CD4-positive, alpha-beta T cell treated with Interleukin-21 for 1 hour (primary cell): ENCODE results near the gene ZC3H4.

ENCODE experiments used
- DNase-seq: peaks from one replicate; pipeline ENCODE4 v3.0.0-alpha.2; 2020

The ZC3H4 gene

DNA sequence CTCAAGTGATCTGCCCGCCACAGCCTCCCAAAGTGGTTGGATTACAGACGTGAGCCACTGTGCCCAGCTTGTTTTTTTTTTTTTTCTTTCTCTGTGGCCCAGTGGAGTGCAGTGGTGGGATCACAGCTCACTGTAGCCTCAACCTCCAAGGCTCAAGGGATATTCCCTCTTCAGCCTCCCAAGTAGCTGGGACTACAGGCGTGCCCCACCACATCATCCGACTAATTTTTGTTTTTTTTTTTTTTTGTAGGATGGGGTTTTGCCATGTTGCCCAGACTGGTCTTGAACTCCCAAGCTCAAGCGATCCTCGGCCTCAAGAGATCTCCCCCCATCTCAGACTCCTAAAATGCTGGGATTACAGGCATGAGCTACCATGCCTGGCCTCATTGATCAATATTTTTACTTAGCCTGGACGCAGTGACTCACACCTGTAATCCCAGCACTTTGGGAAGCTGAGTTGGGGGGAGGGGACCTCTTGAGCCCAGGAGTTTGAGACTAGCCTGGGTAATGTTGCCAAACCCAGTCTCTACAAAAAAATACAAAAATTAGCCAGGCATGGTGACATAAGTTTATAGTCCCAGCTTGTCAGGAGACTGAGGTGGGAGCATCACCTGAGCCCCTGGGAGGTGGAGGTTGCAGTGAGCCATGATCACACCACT, 18.7 kb upstream of the ZC3H4 start:
- no peak for DNase-seq

DNA sequence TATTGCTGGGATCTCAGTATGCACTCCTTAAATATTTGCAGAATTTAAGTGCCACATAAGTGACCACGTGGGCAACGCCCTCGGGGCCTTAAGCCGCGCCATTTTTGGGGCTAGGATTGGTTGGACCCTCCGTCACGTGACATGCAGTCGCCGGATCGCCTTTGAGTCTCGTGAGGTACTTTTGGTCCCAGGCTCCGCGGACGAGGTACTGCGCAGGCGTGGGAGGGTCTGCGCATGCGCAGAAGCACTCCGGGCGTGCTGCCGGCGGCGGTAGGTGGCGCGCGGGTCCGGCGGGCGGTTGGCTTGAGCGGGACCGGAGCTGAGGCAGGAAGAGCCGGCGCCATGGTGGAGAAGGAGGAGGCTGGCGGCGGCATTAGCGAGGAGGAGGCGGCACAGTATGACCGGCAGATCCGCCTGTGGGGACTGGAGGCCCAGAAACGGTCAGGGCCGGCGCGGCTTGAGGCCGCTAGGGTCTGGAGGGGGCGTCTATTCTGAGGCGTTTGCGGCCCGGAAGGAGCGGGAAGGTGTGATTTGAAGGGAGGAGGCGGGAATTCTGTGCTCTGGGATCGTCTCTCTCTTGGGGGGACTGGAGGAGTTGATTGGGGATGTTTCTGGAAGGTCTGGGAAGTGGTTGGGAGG, 17.1 kb upstream of the ZC3H4 start, which contains the start of gene SAE1:
Gene SAE1, plus strand, starts transcription at position 247 of the 639 bp plus-strand sequence. Its CDS starts 96 bp downstream, at position 343.
- DNase-seq = peak; percentile 95

DNA sequence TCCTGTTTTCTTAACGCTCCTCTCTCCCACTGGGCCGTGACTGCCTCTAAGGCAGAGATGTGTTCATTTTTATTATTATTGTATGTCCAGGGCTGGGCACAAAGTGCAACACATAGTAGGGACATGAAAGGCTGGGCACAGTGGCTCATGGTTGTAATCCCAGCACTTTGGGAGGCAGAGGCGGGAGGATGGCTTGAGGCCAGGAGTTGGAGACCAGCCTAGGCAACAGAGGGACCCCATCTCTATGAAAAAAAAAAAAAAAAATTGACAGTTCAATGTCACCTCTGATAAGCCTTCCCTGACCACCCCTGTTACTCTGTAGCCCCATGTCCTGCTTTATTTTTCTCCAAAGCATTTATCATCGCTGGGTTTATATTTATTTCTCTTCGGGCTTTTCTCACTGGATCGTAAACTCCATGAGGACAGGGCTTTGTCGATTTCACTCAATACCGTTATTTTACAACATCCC, 16.6 kb upstream of the ZC3H4 start:
- DNase-seq = no peak

DNA sequence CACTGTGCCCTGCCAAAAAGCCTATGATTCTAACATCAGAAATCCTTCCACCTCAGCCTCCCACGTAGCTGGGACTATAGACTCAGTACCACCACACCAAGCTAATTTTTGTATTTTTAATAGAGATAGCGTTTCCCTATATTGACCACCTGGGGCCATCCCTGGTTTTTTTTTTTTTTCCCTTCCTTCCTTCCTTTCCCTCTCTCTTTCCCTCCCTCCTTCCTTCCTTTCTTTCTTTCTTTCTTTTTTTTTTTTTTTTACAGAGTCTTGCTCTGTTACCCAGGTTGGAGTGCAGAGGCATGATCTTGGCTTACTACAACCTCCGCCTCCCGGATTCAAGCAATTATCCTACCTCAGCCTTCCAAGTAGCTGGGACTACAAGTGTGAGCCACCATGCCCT, 16.0 kb upstream of the ZC3H4 start:
- no peak for DNase-seq

DNA sequence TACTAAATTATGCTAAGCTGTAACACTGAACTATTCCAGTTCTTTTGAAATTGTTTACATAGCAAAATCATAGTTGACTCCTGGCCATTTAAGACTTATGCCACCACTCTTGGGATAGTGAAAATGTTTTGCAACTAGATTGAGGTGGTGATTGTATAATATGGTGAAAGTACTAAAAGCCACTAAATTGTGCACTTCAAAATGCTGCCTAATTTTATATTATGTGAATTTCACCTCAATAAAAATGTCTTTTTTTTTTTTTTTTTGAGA, 12.0 kb upstream of the ZC3H4 start:
- no peak for DNase-seq

DNA sequence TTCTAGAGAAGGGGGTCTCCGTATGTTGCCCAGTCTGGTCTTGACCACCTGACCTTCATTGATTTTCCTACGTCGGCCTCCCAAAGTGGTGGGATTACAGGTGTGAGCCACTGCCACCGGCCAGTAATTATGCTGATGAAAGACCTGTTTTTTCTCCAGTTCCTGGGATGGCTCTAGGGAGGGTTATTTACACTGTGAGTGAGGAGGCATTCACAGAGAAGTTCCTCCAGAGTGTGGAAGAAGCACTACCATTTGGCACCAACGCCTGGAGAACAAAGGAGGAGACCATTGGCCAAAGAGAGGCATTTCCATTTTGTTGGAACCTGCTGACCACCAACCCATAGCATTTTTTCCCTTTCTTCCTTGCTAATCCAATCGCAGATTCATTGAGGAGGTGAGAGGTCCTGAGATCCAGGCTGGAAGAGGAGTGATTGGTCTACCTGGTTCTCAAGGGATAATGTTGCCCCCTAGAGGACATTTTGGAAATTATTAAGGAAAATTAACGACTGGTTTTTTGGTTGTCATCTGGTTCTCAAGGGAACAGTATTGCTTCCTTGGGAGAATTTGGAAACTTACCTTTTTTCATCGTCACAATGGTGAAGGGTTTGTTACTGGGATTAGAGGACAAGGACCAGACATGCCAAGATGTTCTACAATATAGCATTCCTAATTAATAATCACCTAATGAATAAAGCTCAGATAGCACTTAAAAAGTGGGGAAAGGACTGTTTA, 11.5 kb upstream of the ZC3H4 start:
- peak; percentile 75 for DNase-seq

DNA sequence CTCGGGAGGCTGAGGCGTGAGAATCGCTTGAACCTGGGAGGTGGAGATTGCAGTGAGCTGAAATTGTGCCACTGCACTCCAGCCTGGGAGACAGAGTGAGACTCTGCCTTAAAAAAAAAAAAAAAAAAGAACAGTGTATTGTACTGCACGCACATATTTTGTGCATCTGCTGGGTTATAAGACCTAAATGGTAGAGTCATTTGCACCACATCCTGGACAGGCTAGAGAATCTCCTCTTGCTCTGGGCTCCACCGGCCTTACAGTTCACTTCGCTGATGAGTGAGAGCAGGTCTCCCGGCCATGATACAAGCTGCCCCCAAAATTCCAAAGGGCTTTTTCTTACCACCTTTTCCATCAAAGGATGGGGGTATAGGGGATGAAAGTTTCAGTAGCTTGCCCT, 9.8 kb upstream of the ZC3H4 start:
- DNase-seq = no peak

DNA sequence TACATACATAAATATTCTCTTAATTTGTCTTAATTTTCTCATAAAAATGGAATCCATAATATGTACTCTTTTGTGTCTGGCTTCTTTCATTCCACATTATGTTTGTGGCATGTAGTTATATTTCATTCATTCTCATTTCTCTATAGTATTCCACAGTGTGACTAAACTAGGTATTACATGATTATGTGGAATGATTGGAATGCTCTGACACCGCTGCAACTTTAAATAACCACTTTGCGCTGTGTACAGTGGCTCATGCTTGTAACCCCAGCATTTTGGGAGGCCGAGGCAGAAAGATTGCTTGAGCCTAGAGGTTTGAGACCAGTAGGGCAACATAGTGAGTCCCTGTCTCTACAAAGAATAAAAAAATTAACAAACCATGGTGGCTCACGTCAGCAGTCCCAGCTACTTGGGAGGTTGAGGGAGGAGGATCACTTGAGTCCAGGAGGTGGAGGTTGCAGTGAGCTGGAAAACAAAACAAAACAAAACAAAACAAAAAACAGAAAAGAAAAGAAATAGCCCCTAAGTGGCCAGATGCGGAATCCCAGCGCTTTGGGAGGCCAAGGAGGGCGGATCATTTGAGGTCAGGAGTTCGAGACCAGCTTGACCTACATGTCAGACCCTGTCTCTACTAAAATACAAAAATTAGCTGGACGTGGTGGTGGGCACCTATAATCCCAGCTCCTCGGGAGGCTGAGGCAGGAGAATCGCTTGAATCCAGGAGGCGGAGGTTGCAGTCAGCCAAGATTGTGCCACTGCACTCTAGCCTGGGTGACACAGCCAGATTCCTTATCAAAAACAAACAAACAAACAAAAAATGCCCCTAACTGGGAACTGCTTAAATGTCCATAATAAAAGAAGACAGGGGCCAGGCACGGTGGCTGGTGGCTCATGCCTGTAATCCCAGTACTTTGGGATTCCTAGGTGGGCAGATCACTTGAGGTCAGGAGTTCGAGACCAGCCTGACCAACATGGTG, 9.1 kb upstream of the ZC3H4 start:
- DNase-seq = no peak

DNA sequence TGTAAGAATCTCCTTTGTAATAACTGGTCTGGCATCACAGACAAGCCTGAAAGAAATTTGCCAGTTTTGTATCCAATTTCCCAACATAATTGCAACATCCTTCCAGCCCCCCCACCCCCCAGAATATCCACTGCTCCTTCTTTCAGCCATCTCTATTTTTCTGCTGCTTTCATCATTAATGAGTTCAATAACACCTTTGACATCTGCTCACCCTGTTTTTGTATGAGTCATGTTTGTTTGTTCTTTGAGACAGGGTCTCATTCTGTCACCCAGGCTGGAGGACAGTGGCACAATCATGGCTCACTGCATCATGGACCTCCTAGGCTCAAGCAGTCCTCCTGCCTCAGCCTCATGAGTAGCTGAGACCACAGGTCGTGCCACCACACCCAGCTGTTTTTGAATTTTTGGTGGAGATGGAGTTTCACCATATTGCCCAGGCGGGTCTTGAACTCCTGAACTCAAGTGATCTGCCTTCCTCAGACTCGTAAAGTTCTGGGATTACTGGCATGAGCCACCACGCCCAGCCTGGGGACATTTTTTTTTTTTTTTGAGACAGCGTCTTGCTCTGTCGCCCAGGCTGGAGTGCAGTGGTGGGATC, 7.0 kb upstream of the ZC3H4 start:
- DNase-seq = no peak

DNA sequence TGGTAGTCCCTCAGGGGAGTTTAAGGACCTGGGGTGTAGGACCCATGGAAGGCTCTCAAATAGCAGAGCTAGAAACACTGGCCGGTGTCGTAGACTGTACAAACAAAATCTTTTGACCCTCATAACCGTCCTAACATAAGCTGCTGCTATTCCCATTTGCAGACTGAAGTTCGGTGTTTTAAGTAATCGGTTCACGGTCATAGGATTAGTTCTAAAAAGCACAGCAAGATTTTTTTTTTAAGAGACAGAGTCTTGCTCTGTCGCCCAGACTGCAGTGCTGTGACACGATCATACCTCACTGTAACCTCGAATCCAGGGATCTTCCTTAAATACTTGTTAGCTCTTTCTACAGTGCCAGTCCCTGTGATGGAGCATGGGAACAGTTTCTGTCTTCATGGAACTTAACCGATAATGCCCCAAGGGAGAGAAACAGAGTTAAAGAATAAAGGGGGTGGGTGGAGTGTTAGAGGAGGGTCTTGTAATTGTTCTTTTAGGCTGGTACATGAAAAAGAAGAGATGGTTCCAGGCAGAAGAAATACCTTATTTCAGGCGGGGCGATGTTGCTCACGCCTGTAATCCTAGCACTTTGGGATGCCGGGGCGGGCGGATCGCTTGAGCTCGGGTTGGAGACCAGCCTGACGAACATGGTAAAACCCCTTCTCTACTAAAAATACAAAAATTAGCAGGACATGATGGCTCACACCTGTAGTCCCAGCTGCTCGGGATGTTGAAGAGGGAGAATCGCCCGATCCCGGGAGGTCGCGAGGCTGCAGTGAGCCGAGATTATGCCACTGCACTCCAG, 475 bp upstream of the ZC3H4 start:
- no peak for DNase-seq

DNA sequence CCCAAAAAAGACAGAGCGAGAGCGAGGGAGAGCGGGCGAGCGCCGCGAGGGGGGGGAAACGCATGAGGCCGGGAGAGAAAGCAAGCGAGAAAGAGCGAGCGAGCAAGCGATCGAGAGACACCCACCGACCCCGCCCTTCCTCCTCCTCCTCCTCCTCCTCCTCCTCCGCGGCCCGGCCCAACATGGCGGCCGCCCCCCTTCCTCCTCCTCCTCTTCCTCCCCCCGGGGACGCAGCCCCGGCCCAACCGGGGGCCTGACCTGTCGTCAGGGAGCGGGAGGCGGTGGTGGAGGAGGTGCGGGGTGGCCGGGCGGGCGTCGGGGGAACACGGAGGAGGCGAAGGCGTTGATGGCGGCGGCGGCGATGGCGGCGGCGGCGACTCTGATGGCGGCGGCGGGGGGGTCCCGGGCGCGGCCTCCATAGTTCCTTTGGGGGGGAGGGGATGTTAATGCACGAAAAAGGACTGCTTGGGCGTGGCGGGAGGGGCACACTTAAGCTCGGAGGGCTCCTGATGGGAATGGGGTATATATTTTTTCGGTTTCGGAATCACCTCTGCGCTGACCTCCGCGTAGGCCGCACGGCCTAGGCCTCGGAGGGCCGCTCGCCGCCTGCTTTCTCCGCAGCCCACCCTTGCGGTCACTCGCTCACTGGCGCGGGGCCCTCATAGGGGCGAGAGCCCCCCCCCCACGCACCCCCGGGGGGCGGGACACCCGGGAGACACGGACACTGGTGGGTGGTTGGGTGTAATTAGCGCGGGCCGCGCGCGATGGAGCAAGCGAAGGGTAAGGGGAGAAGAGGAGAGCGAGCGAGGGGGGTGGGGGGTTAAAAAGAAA, 1.2 kb downstream of the ZC3H4 start:
- DNase-seq = peak; percentile 92

DNA sequence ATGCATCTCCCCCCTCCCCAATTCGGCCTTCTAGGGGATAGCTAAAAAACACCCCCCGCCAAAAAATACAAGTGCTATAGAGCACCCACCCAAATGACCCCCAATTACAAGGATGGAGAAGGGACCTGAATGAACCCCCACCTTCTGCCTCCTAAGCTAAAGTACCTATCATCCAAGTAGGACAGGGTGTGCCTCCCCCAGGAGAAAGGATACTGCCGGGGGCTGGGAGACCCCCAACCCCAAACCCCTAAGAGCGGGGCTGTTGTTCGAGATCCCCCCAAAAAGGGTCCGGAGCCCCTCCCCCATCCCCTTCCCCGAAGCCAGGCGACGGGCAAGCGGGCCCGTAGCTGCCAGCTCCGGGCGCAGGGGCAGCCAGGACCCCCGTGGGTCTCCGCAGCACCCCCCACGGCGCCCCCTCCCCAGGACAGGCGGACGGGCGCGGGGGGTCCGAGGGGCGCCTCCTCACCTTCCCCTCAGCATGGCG, 1.9 kb downstream of the ZC3H4 start:
- no peak for DNase-seq

DNA sequence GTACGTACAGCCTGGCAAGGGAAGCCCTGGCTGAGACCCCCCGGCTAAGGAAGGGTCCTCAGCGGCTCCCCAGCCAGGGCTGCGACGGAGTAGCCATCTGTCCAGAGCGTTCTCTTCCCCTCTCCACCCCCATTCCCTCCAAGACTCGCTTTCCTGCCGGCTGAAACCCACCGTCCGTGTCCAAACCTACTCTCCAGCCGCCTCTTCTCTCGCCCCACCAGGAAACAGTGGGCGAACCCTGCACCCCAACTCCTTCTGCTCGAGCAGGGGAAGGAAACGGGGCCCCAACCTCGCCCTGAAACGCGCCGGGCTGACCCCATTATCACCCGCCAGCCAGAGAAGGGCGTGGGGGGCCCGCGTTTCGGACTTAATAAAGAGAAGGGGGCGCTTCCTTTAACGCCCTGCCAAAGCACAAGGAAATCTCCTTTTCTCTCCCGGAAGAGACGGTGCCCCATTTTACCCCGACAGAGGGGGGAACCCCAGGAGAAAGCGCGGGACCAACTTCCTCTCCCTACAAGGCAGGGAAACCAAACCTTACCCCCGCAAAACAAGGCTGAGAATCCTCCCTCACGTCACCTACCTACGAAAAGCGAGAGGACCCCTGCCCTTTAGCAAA, 2.5 kb downstream of the ZC3H4 start:
- peak; percentile 69 for DNase-seq

DNA sequence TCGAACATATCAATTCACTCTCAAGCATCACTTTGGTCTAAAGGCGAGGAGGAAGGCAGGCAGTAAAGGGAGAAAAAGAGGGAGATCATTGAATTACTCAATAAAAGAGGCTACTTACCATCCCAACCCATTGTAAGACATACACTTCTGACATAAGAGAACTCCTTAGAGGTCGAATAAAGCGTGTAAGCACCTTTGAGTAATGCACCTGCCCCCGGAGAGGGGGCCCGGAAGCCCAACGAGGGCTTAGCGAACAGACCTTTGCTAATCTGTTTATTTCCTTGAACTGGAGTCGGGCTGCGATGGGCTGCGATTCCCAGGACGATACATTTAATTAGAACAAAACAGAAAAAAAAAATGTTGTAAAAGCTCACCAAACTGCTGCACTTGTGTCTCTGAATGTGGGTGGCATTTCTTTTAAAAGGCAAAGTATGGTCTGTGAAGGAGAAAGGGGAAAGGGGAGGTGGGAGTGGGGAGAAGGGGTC, 3.0 kb downstream of the ZC3H4 start:
- peak; percentile 63 for DNase-seq

DNA sequence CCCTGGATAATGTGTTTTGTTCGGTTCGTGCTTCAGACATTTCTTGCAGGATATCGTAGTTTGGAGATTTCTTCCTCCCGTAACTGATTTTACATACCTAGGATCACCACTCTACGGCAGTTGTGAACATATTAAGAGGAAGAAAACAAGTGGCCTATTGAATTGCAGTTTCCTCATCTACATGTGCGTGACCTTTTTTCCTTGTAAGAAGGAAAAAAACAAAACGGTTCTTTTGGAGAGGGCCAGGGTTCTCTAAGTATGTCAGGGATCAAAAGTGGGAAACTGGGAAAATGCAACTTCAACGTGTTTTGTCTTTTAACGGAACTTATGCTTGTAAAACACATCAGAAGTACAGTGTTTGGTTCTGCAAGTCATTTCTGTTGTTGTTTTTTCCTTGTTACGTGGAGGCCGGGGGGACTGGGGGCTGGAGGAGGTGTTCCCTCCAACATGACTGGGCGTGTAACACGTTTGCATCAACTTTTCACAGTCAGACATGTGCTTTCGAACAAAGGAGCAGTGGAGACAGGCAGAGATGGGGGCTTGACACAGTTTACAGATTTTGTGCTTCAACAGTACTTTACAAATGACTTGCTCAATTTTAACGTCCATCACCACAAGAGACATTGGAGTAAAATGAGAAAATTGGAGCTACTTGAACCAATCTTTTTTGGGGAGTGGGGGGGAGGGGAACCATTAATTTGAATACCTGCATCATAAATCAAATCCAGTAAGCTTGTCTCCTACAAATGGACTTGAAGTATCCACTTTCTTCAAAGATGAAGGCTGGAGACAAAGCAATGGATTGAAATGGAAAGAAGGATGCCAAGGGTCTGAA, 3.8 kb downstream of the ZC3H4 start:
- DNase-seq = peak; percentile 70

DNA sequence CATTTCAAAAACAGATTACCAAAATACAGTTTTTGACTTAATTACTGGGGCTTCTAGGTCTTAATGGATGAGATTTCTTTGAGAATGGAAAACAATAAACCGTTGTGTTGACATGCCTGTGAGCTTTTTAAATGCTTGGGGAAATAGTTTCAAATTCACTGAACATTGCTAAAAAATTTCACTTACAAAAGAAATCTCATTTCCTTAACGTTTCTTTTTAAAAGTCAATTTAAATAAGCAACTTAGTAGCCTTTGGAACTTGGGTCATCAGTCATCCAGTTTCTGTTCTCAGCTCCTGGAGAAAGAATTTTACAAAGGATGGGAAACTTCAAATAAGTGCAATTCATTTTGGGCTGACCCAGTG, 4.4 kb downstream of the ZC3H4 start:
- no peak for DNase-seq

DNA sequence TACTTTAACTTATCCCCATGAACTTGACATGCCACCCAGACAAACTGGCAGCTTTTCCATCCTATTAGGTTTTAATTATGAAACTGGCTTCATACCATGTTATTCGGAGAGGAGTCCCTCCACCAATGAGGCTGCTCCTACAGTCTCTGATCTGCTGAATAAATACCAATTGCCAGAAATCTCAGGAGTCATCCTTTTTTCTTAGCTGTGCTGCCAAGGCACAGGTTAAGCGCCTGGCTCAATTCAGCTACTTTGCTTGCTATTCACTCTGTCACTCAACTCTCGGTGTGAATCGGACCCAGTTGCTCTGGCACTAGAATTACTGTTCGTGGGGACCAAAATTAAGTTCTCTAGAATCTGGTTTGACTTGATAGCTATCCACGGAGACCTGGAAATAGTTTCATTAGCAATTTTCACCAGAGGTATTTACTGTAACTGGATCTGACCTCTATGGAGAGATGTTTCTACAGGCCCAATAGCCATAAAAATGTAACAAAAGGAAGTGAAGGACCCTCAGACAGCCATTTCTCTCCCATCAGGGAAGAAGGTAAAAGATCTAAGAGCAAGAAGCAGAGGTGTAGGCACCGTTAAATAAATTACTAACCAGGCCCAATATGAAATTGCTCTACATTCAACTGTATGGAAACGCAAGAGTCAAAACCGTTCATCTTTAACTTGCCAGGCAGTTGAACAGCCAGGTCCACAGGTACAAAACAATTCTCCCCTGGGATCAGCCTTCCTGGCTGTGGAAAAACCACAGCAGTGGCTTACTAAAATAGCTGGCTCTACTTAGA, 5.4 kb downstream of the ZC3H4 start:
- peak; percentile 22 for DNase-seq
